HG03045 (cell line): ENCODE measurements around the gene PIGU.

Experiments
- ATAC-seq: cut with Tn5 transposase; IDR thresholded peaks from one replicate; pipeline ENCODE4 v1.9.1; 2021; ENCODE audit warnings: mild to moderate bottlenecking, moderate library complexity; ENCODE audit not compliant: unreplicated experiment

Gene PIGU

GRCh38 chr20:34579979-34580940 lies 96.6 kb downstream of the PIGU start:
- no peak for ATAC-seq

- ATAC-seq = no peak
These were observed 97.5 kb downstream of the PIGU start for GRCh38 chr20:34579191-34579978.

GRCh38 chr20:34578521-34578920 lies 98.4 kb downstream of the PIGU start:
- ATAC-seq = no peak

GRCh38 chr20:34578025-34578424 lies 98.9 kb downstream of the PIGU start:
- no peak for ATAC-seq

DNA sequence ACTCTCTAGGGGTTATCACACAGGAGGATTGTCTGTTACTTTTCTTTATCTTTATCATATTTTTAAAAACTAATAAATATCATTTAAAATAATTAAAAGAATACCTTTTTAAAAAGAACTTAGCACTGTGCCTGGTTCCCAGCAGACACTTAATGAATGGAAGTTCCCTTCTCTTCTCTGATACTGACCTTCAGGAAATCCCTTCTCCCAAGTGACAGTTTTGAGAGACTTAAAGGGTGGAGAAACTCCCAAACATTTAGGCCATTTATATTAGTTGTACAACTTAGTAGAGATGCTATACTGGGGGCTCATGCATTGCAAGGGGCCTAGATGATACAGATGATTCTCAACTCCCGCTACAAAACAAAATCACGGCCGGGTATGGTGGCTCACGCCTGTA lies 99.8 kb downstream of the PIGU start:
- no peak for ATAC-seq

GRCh38 chr20:34575756-34576155 lies 101.1 kb downstream of the PIGU start:
- ATAC-seq = no peak

GRCh38 chr20:34575271-34575670 lies 101.6 kb downstream of the PIGU start:
- no peak for ATAC-seq

- no peak for ATAC-seq
These were observed 102.0 kb downstream of the PIGU start for GRCh38 chr20:34574861-34575260.

DNA sequence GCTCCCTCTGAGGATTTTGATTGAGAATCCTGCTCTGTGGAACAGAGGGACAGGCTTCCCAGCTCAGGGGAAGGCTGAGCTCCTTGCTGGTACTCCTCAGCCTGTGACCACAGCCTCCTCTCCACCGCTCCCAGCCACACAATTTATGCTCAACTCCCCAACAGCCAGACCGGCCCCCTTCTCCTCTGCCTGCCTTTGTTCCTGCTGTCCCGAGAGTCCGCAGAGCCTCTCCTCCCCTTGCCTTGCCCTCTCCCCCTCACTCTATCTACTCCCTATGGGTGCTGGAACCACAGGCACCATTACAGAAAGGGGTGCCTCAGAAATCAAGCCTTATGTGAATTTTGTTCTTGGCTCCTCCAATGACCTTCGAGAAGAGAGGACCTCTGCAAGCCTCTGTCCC lies 102.5 kb downstream of the PIGU start:
- no peak for ATAC-seq

DNA sequence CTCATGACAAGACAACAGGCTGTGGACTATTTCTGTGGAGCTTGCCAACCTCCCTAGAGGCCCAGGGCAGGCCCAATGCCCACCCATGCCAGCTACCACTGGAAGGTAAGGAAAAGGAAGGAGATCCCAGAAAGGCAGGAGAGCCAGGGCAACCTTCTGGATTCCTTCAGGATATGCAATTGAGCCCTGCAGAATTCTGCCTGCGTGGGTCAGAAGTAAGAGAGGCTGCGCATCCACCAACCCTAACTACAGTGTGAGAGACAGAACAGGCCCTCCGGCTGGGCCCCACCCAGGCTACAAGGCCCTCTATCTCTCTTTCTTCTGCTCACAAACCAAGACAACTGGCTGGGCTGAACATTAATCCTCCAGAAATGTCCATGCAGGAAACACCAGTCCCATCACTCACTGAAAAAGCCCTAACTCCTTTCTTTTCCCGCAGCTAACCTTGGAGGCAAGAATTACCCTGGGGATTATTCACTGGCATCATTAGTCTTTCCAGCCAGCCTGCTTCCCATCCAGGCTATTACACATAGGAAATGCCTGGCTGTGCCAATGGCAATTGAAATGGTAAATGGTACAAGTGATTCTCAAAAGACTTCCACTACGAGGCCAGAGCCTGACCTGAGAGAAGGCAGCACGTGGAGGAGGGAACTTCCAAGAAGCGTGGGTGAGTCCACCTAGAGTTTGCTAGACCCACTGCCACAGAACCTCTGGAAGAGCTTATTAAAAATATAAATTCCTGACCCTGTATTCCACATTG lies 103.2 kb downstream of the PIGU start:
- ATAC-seq = no peak

DNA sequence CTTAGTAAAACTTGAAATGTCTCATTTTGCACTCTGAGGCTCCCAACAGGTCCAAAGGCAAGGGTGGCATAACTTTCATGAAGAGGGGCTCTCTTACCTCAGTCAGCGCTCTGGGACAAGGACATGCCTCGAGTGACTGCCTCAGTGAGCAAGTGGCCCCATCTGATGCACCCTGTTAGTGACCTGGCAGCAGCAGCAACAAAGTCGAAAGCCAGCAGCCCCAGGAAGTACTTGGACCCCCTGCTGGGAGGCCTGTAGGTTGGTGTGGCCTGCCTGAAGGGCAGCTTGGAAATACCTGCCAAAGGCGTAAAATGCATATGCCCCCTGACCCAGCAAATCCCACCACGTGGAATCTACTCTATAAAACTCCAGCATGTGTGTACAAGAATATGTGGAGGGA lies 105.1 kb downstream of the PIGU start:
- ATAC-seq = no peak

DNA sequence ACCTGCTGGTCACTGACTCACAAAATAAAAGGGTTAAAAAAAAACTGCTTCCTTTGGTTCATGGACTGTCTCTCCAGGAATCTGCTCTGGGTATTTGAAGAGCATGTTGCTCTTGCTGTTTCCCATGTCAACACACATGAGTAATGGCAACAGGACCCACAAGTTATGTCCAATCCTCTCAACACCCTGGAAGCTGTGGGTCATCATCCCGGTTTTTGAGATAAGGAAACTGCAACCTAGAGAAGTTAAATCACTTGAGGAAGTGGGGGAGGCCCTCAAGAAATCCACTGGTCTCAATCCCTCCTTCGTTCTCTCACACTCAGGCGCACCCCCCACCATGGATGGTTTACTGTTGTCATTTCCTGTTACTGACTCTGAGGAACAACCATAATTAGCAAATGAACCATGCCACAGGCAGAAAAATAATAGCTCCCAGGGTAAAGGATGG lies 106.0 kb downstream of the PIGU start:
- no peak for ATAC-seq

- ATAC-seq = no peak
These were observed 107.3 kb downstream of the PIGU start for GRCh38 chr20:34569598-34569997.

GRCh38 chr20:34567892-34568865 lies 108.7 kb downstream of the PIGU start:
- ATAC-seq = no peak

- ATAC-seq = no peak
These were observed 109.7 kb downstream of the PIGU start for GRCh38 chr20:34566978-34567891.

GRCh38 chr20:34564833-34565232 lies 112.1 kb downstream of the PIGU start:
- no peak for ATAC-seq

GRCh38 chr20:34562641-34563040 lies 114.3 kb downstream of the PIGU start:
- no peak for ATAC-seq

- no peak for ATAC-seq
These were observed 115.2 kb downstream of the PIGU start for GRCh38 chr20:34561661-34562060.

DNA sequence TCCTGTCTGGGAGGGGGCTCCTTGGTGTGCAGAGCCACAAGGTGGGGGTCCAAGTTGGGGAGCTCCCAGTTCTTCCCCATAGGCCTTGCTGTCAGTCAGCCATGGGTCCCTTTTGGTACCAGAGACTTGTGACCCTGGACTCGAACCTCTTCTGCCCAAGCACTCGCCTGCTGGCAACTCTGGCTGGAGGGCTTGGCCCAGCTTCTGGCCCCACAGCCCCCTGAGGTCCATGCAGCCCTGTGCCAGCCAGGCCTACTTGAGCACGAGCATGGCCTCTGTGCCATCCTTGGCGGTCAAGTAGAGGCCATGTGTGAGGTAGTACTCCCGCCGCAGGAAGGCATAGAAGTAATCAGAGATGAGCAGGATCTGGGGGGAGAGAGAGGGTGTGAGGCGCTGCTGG lies 116.3 kb downstream of the PIGU start:
- ATAC-seq = no peak
